ENCODE results near the gene RPS21. TPM values are rescaled to one million over a fixed set of nuclear protein-coding genes. Genes with fewer than 3 reads are reported as not detected.

Gene RPS21
- total RNA-seq, 4 donors from 2014 or later: 1,167 to 4,037 (median 2,295) TPM

- Histone ChIP-seq H3K27me3 (no peaks in the 10 kb centered on the region), H3K9me3 (no peaks in the 10 kb centered on the region), H3K4me3 (peak overlapping the region in 2 of 4 donors; percentile 36 to 40), H3K4me1 (peaks cover 66 to 72% of the 10 kb centered on the region in 2 donors), H3K27ac (peak overlapping the region; percentile 82 to 88 (median 82)), H3K36me3 (no peaks in the 10 kb centered on the region)
- no peak for TF ChIP-seq POLR2A (IDR thresholded peaks at IDR 0.05)
- TF ChIP-seq CTCF (IDR thresholded peaks at IDR 0.05 in 4 of 5, conservative IDR thresholded peaks at IDR 0.05 in 1 of 5): no peak
- in situ Hi-C loops (cut with MboI; ENCODE audit: low sequenced_read_pairs in 4 of 4): no loop called here
- ATAC-seq (no peak), DNase-seq (no peak)
- intact Hi-C loops (cut with DNase I; ENCODE audit: low total_unique reads): no loop called here
Measured at GRCh38 chr20:62355516-62355877, 31.4 kb upstream of the RPS21 start.

GRCh38 chr20:62355878-62356588, 30.9 kb upstream of the RPS21 start:
- in situ Hi-C loops (cut with MboI; ENCODE audit: low sequenced_read_pairs in 4 of 4) (no loop called here), intact Hi-C loops (cut with DNase I; ENCODE audit: low total_unique reads) (no loop called here)
- Histone ChIP-seq H3K36me3 (no peaks in the 10 kb centered on the region), H3K27ac (peak overlapping the region; percentile 82 to 88 (median 82)), H3K27me3 (no peaks in the 10 kb centered on the region), H3K4me1 (peaks cover 66 to 72% of the 10 kb centered on the region in 2 donors), H3K9me3 (no peaks in the 10 kb centered on the region), H3K4me3 (peak overlapping the region; percentile 19 to 40 (median 37))
- no peak for ATAC-seq
- DNase-seq: no peak
- TF ChIP-seq POLR2A (IDR thresholded peaks at IDR 0.05) (no peak), CTCF (IDR thresholded peaks at IDR 0.05 in 4 of 5, conservative IDR thresholded peaks at IDR 0.05 in 1 of 5) (no peak)

- TF ChIP-seq POLR2A (IDR thresholded peaks at IDR 0.05) (no peak), CTCF (IDR thresholded peaks at IDR 0.05 in 4 of 5, conservative IDR thresholded peaks at IDR 0.05 in 1 of 5) (no peak)
- no peak for ATAC-seq
Measured at GRCh38 chr20:62356589-62357186, 30.2 kb upstream of the RPS21 start.

GRCh38 chr20:62357187-62357667, 29.7 kb upstream of the RPS21 start:
- Histone ChIP-seq H3K27me3 (no peaks in the 10 kb centered on the region), H3K27ac (peak overlapping the region; percentile 82 to 88 (median 82)), H3K4me3 (peak overlapping the region; percentile 32 to 40 (median 37)), H3K4me1 (peaks cover 70% of the 10 kb centered on the region in 2 donors), H3K36me3 (no peaks in the 10 kb centered on the region), H3K9me3 (no peaks in the 10 kb centered on the region)
- ATAC-seq: peak; percentile 7 to 11
- intact Hi-C loops (cut with DNase I; ENCODE audit: low total_unique reads): no loop called here
- DNase-seq: no peak
- in situ Hi-C loops (cut with MboI; ENCODE audit: low sequenced_read_pairs in 4 of 4): no loop called here
- no peak for TF ChIP-seq CTCF (IDR thresholded peaks at IDR 0.05 in 4 of 5, conservative IDR thresholded peaks at IDR 0.05 in 1 of 5)
- no peak for TF ChIP-seq POLR2A (IDR thresholded peaks at IDR 0.05)

More at GRCh38 chr20:62356589-62357186, 30.2 kb upstream of the RPS21 start:
- Histone ChIP-seq H3K27ac (peak overlapping the region; percentile 82 to 88 (median 82)), H3K9me3 (no peaks in the 10 kb centered on the region), H3K4me3 (peak overlapping the region; percentile 32 to 40 (median 37)), H3K27me3 (no peaks in the 10 kb centered on the region), H3K36me3 (no peaks in the 10 kb centered on the region), H3K4me1 (peaks cover 66 to 72% of the 10 kb centered on the region in 2 donors)
- in situ Hi-C loops (cut with MboI; ENCODE audit: low sequenced_read_pairs in 4 of 4) (no loop called here), intact Hi-C loops (cut with DNase I; ENCODE audit: low total_unique reads) (no loop called here)
- DNase-seq: no peak

All from gastrocnemius medialis (tissue), 4 donors.